Activated T-cell treated with anti-CD3 and anti-CD28 coated beads for 1 hour (primary cell): Measurements from ENCODE around the gene S100A8.
A peak's percentile ranks its signal among the peaks of the same experiment; 100 is the strongest.
"Not testable (repeated sequence)": the region's sequence is repeated elsewhere in the genome, so short reads cannot be mapped to it uniquely, and the experiment has no call there.

Experiments
- DNase-seq: peaks from one replicate; pipeline ENCODE4 v3.0.0-alpha.2; 2020; ENCODE audit warnings: low read depth

Gene S100A8

GRCh38 chr1:153390938-153391710 lies at the start of gene S100A8:
TSS of gene S100A8 (minus strand) at chr1:153391073. CDS start at chr1:153390535, 538 bp downstream.
- no peak for DNase-seq

GRCh38 chr1:153439273-153439672 lies 48.4 kb upstream of the S100A8 start:
- no peak for DNase-seq

- no peak for DNase-seq
These were observed 47.7 kb upstream of the S100A8 start for GRCh38 chr1:153438599-153438998.

- no peak for DNase-seq
These were observed 46.4 kb upstream of the S100A8 start for GRCh38 chr1:153437236-153437635.

- DNase-seq = no peak
These were observed 44.0 kb upstream of the S100A8 start for GRCh38 chr1:153434746-153435455.

- no peak for DNase-seq
These were observed 42.2 kb upstream of the S100A8 start for GRCh38 chr1:153432874-153433681.

- no peak for DNase-seq
These were observed 41.1 kb upstream of the S100A8 start for GRCh38 chr1:153431928-153432327.

GRCh38 chr1:153431427-153431826 lies 40.6 kb upstream of the S100A8 start:
- no peak for DNase-seq

GRCh38 chr1:153431002-153431401 lies 40.1 kb upstream of the S100A8 start:
- no peak for DNase-seq

- DNase-seq = no peak
These were observed 39.7 kb upstream of the S100A8 start for GRCh38 chr1:153430561-153430960.

GRCh38 chr1:153430166-153430553 lies 39.3 kb upstream of the S100A8 start:
- DNase-seq = no peak

GRCh38 chr1:153429266-153430165 lies 38.6 kb upstream of the S100A8 start:
- DNase-seq = no peak

- DNase-seq = no peak
These were observed 37.9 kb upstream of the S100A8 start for GRCh38 chr1:153428791-153429190.

GRCh38 chr1:153428073-153428638 lies 37.3 kb upstream of the S100A8 start:
- DNase-seq = no peak

- DNase-seq = no peak
These were observed 35.9 kb upstream of the S100A8 start for GRCh38 chr1:153426809-153427208.

- peak; percentile 54 for DNase-seq
These were observed 31.7 kb upstream of the S100A8 start for GRCh38 chr1:153422450-153423068.

- DNase-seq = no peak
These were observed 29.4 kb upstream of the S100A8 start for GRCh38 chr1:153420306-153420705.

GRCh38 chr1:153419436-153419793 lies 28.5 kb upstream of the S100A8 start:
- DNase-seq = not testable (repeated sequence)

GRCh38 chr1:153418758-153419435 lies 28.0 kb upstream of the S100A8 start:
- not testable (repeated sequence) for DNase-seq
